Measurements from ENCODE around the gene NUDT16.
"Not testable (repeated sequence)": the region's sequence is repeated elsewhere in the genome, so short reads cannot be mapped to it uniquely, and the experiment has no call there.

Gene NUDT16

GRCh38 chr3:131380821-131381444 is 641 bp upstream of the NUDT16 start:
- H3K27me3 ChIP-seq (ENCODE audit: control insufficient read depth in 5 of 5, insufficient read depth in 4 of 5, low read length in 5 of 5); H3K9me3 ChIP-seq (ENCODE audit: control insufficient read depth in 5 of 5, low read length in 5 of 5): not testable (repeated sequence)
- H3K4me3 ChIP-seq (ENCODE audit: low read depth in 1 of 5, low read length in 5 of 5), result peak overlapping the region; percentile 81 to 99 (median 95)
- peaks cover 4 to 28% (median 16%) of the 10 kb centered on the region in 5 donors for H3K36me3 ChIP-seq (ENCODE audit: control insufficient read depth in 5 of 5, insufficient read depth in 5 of 5, low read length in 5 of 5)
- peak overlapping the region; percentile 78 for H3K27ac ChIP-seq (ENCODE audit: low read depth, low read length)
- peak overlapping the region in 4 of 5 donors; percentile 81 to 85 (median 81) for H3K9ac ChIP-seq (ENCODE audit: low read length in 5 of 5)
- peaks cover 0 to 38% (median 31%) of the 10 kb centered on the region in 5 donors for H3K4me1 ChIP-seq (ENCODE audit: control insufficient read depth in 5 of 5, insufficient read depth in 5 of 5, low read length in 5 of 5)

- Histone ChIP-seq H3K36me3 (ENCODE audit: control insufficient read depth in 5 of 5, insufficient read depth in 5 of 5, low read length in 5 of 5) (peaks cover 0 to 24% (median 12%) of the 10 kb centered on the region in 5 donors), H3K4me1 (ENCODE audit: control insufficient read depth in 5 of 5, insufficient read depth in 5 of 5, low read length in 5 of 5) (peaks cover 3 to 47% (median 37%) of the 10 kb centered on the region in 5 donors), H3K9me3 (ENCODE audit: control insufficient read depth in 5 of 5, low read length in 5 of 5) (no peaks in the 10 kb centered on the region), H3K4me3 (ENCODE audit: low read depth in 1 of 5, low read length in 5 of 5) (peak overlapping the region in 1 of 5 donors; percentile 32), H3K27me3 (ENCODE audit: control insufficient read depth in 5 of 5, insufficient read depth in 4 of 5, low read length in 5 of 5) (no peaks in the 10 kb centered on the region), H3K27ac (ENCODE audit: low read depth, low read length) (peak overlapping the region; percentile 34), H3K9ac (ENCODE audit: low read length in 5 of 5) (no peak overlapping the region)
Measured at GRCh38 chr3:131386429-131387165, 5.0 kb downstream of the NUDT16 start.

- peak overlapping the region in 1 of 5 donors; percentile 11 for H3K4me3 ChIP-seq (ENCODE audit: low read depth in 1 of 5, low read length in 5 of 5)
- peaks cover 0 to 23% (median 12%) of the 10 kb centered on the region in 5 donors for H3K36me3 ChIP-seq (ENCODE audit: control insufficient read depth in 5 of 5, insufficient read depth in 5 of 5, low read length in 5 of 5)
- no peak overlapping the region for H3K27ac ChIP-seq (ENCODE audit: low read depth, low read length)
- no peak overlapping the region for H3K9ac ChIP-seq (ENCODE audit: low read length in 5 of 5)
- H3K9me3 ChIP-seq (ENCODE audit: control insufficient read depth in 5 of 5, low read length in 5 of 5), result no peaks in the 10 kb centered on the region
- peaks cover 3 to 36% (median 24%) of the 10 kb centered on the region in 5 donors for H3K4me1 ChIP-seq (ENCODE audit: control insufficient read depth in 5 of 5, insufficient read depth in 5 of 5, low read length in 5 of 5)
- no peaks in the 10 kb centered on the region for H3K27me3 ChIP-seq (ENCODE audit: control insufficient read depth in 5 of 5, insufficient read depth in 4 of 5, low read length in 5 of 5)
Measured at GRCh38 chr3:131387796-131388489, 6.4 kb downstream of the NUDT16 start.

DNA sequence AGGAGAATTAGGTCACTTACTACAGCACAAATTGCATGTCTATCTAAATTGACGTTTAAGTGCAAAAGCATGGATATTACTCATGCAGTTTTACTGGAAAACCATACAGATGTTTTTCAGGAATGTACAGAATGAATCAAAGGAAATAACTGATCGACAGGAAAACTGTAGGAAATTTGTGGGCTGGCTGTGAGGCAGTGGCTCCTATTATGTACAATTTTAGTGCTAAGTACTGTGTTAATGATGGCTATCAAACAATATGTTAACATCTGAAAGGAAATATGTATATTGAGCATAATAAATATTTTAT is 6.9 kb downstream of the NUDT16 start:
- Histone ChIP-seq H3K9me3 (ENCODE audit: control insufficient read depth in 5 of 5, low read length in 5 of 5) (no peaks in the 10 kb centered on the region), H3K27me3 (ENCODE audit: control insufficient read depth in 5 of 5, insufficient read depth in 4 of 5, low read length in 5 of 5) (no peaks in the 10 kb centered on the region), H3K4me1 (ENCODE audit: control insufficient read depth in 5 of 5, insufficient read depth in 5 of 5, low read length in 5 of 5) (peaks cover 3 to 34% (median 21%) of the 10 kb centered on the region in 5 donors), H3K27ac (ENCODE audit: low read depth, low read length) (no peak overlapping the region), H3K4me3 (ENCODE audit: low read depth in 1 of 5, low read length in 5 of 5) (no peak overlapping the region), H3K36me3 (ENCODE audit: control insufficient read depth in 5 of 5, insufficient read depth in 5 of 5, low read length in 5 of 5) (peaks cover 0 to 18% (median 8%) of the 10 kb centered on the region in 5 donors), H3K9ac (ENCODE audit: low read length in 5 of 5) (no peak overlapping the region)

- H3K9me3 ChIP-seq (ENCODE audit: control insufficient read depth in 5 of 5, low read length in 5 of 5), result no peaks in the 10 kb centered on the region
- no peaks in the 10 kb centered on the region for H3K27me3 ChIP-seq (ENCODE audit: control insufficient read depth in 5 of 5, insufficient read depth in 4 of 5, low read length in 5 of 5)
- H3K27ac ChIP-seq (ENCODE audit: low read depth, low read length), result no peak overlapping the region
- H3K9ac ChIP-seq (ENCODE audit: low read length in 5 of 5), result no peak overlapping the region
- H3K4me3 ChIP-seq (ENCODE audit: low read depth in 1 of 5, low read length in 5 of 5), result no peak overlapping the region
- peaks cover 3 to 30% (median 21%) of the 10 kb centered on the region in 5 donors for H3K4me1 ChIP-seq (ENCODE audit: control insufficient read depth in 5 of 5, insufficient read depth in 5 of 5, low read length in 5 of 5)
- H3K36me3 ChIP-seq (ENCODE audit: control insufficient read depth in 5 of 5, insufficient read depth in 5 of 5, low read length in 5 of 5), result peaks cover 0 to 6% (median 3%) of the 10 kb centered on the region in 5 donors
Measured at GRCh38 chr3:131390331-131390730, 8.8 kb downstream of the NUDT16 start.

DNA sequence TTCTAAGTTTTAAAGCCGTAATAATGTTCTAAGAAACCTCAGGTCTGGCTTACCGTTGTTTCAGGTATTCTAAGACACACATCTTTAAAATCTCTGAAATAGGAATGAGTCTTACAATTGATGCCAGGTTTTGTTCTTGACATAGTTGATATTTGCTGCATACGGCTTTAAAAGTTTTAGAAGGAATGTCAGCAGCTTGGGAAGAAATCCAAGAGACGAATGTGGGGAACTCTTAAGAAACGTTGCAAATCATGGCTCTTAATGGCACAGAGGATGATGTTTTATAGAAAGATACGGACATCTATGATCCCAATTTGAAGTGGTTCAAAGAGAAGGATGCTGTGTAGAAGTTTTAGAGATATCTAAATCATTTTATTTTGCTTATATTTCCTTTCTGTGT is 11.5 kb downstream of the NUDT16 start:
- H3K4me3 ChIP-seq (ENCODE audit: low read depth in 1 of 5, low read length in 5 of 5), result no peak overlapping the region
- no peak overlapping the region for H3K27ac ChIP-seq (ENCODE audit: low read depth, low read length)
- H3K9ac ChIP-seq (ENCODE audit: low read length in 5 of 5), result no peak overlapping the region
- no peaks in the 10 kb centered on the region for H3K27me3 ChIP-seq (ENCODE audit: control insufficient read depth in 5 of 5, insufficient read depth in 4 of 5, low read length in 5 of 5)
- peaks cover 0 to 9% (median 4%) of the 10 kb centered on the region in 5 donors for H3K4me1 ChIP-seq (ENCODE audit: control insufficient read depth in 5 of 5, insufficient read depth in 5 of 5, low read length in 5 of 5)
- H3K36me3 ChIP-seq (ENCODE audit: control insufficient read depth in 5 of 5, insufficient read depth in 5 of 5, low read length in 5 of 5), result no peaks in the 10 kb centered on the region
- H3K9me3 ChIP-seq (ENCODE audit: control insufficient read depth in 5 of 5, low read length in 5 of 5), result no peaks in the 10 kb centered on the region

GRCh38 chr3:131393868-131394267 is 12.3 kb downstream of the NUDT16 start:
- Histone ChIP-seq H3K36me3 (ENCODE audit: control insufficient read depth in 5 of 5, insufficient read depth in 5 of 5, low read length in 5 of 5) (no peaks in the 10 kb centered on the region), H3K4me1 (ENCODE audit: control insufficient read depth in 5 of 5, insufficient read depth in 5 of 5, low read length in 5 of 5) (peaks cover 0 to 9% (median 0%) of the 10 kb centered on the region in 5 donors), H3K27ac (ENCODE audit: low read depth, low read length) (no peak overlapping the region), H3K9me3 (ENCODE audit: control insufficient read depth in 5 of 5, low read length in 5 of 5) (no peaks in the 10 kb centered on the region), H3K4me3 (ENCODE audit: low read depth in 1 of 5, low read length in 5 of 5) (no peak overlapping the region), H3K9ac (ENCODE audit: low read length in 5 of 5) (no peak overlapping the region), H3K27me3 (ENCODE audit: control insufficient read depth in 5 of 5, insufficient read depth in 4 of 5, low read length in 5 of 5) (no peaks in the 10 kb centered on the region)

- H3K27me3 ChIP-seq (ENCODE audit: control insufficient read depth in 5 of 5, insufficient read depth in 4 of 5, low read length in 5 of 5), result no peaks in the 10 kb centered on the region
- H3K36me3 ChIP-seq (ENCODE audit: control insufficient read depth in 5 of 5, insufficient read depth in 5 of 5, low read length in 5 of 5), result no peaks in the 10 kb centered on the region
- no peak overlapping the region for H3K4me3 ChIP-seq (ENCODE audit: low read depth in 1 of 5, low read length in 5 of 5)
- H3K9ac ChIP-seq (ENCODE audit: low read length in 5 of 5), result no peak overlapping the region
- no peaks in the 10 kb centered on the region for H3K9me3 ChIP-seq (ENCODE audit: control insufficient read depth in 5 of 5, low read length in 5 of 5)
- H3K27ac ChIP-seq (ENCODE audit: low read depth, low read length), result no peak overlapping the region
- peaks cover 0 to 9% (median 0%) of the 10 kb centered on the region in 5 donors for H3K4me1 ChIP-seq (ENCODE audit: control insufficient read depth in 5 of 5, insufficient read depth in 5 of 5, low read length in 5 of 5)
Measured at GRCh38 chr3:131394400-131394799, 12.8 kb downstream of the NUDT16 start.

DNA sequence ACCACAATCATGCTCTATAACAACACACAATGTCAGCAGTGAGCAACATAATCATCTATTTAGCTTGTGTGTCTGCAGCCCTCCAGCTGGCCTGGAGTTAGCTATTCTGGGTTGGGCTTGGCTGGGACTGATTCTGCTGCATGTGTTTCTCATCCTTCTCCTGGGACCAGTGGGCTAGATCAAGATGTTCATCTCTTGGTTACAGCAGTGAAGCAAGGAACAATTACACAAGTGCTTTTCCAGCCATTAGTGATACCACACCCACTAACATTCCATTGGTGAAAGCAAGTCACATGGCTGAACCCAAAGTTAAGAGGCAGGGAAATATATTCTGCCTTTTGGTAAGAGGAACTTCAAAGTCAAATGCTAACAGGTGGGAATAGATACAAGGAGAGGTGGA is 14.6 kb downstream of the NUDT16 start:
- H3K9ac ChIP-seq (ENCODE audit: low read length in 5 of 5), result no peak overlapping the region
- no peak overlapping the region for H3K4me3 ChIP-seq (ENCODE audit: low read depth in 1 of 5, low read length in 5 of 5)
- H3K27ac ChIP-seq (ENCODE audit: low read depth, low read length), result no peak overlapping the region
- peaks cover 0 to 9% (median 0%) of the 10 kb centered on the region in 5 donors for H3K4me1 ChIP-seq (ENCODE audit: control insufficient read depth in 5 of 5, insufficient read depth in 5 of 5, low read length in 5 of 5)
- H3K27me3 ChIP-seq (ENCODE audit: control insufficient read depth in 5 of 5, insufficient read depth in 4 of 5, low read length in 5 of 5), result no peaks in the 10 kb centered on the region
- H3K36me3 ChIP-seq (ENCODE audit: control insufficient read depth in 5 of 5, insufficient read depth in 5 of 5, low read length in 5 of 5), result no peaks in the 10 kb centered on the region
- no peaks in the 10 kb centered on the region for H3K9me3 ChIP-seq (ENCODE audit: control insufficient read depth in 5 of 5, low read length in 5 of 5)

- no peak overlapping the region for H3K27ac ChIP-seq (ENCODE audit: low read depth, low read length)
- peaks cover 0 to 9% (median 0%) of the 10 kb centered on the region in 5 donors for H3K4me1 ChIP-seq (ENCODE audit: control insufficient read depth in 5 of 5, insufficient read depth in 5 of 5, low read length in 5 of 5)
- no peaks in the 10 kb centered on the region for H3K36me3 ChIP-seq (ENCODE audit: control insufficient read depth in 5 of 5, insufficient read depth in 5 of 5, low read length in 5 of 5)
- no peaks in the 10 kb centered on the region for H3K27me3 ChIP-seq (ENCODE audit: control insufficient read depth in 5 of 5, insufficient read depth in 4 of 5, low read length in 5 of 5)
- H3K4me3 ChIP-seq (ENCODE audit: low read depth in 1 of 5, low read length in 5 of 5), result no peak overlapping the region
- H3K9me3 ChIP-seq (ENCODE audit: control insufficient read depth in 5 of 5, low read length in 5 of 5), result no peaks in the 10 kb centered on the region
- H3K9ac ChIP-seq (ENCODE audit: low read length in 5 of 5), result no peak overlapping the region
Measured at GRCh38 chr3:131397889-131398288, 16.3 kb downstream of the NUDT16 start.
